Measurements from ENCODE around the gene TRPM2. TPM values are rescaled to one million over a fixed set of nuclear protein-coding genes. Genes with fewer than 3 reads are reported as not detected.

The TRPM2 gene
- total RNA-seq, 4 donors from 2014 or later = 0.29 to 3.1 (median 1.8) TPM

DNA sequence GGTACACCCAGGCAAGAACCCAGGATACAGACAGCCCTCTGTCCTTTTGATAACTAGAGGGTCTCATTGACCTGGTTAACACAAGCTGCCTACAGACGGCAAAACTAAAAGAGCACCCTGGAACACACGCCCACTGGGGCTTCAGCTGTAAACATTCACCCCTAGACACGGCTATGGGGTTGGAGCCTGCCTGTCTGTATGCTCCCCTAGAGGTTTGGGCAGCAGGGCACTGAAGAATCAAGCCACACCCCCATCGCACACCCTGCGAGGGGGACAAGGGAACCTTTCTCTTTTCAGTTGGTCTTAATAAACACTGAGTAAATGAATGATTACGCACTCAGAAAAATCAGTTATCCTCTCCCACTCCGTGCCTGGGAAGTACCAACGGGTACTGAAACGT, 137.4 kb downstream of the TRPM2 start:
- no peaks in the 10 kb centered on the region for H3K36me3 ChIP-seq
- no peaks in the 10 kb centered on the region for H3K27me3 ChIP-seq
- TF ChIP-seq, protein P1, sequence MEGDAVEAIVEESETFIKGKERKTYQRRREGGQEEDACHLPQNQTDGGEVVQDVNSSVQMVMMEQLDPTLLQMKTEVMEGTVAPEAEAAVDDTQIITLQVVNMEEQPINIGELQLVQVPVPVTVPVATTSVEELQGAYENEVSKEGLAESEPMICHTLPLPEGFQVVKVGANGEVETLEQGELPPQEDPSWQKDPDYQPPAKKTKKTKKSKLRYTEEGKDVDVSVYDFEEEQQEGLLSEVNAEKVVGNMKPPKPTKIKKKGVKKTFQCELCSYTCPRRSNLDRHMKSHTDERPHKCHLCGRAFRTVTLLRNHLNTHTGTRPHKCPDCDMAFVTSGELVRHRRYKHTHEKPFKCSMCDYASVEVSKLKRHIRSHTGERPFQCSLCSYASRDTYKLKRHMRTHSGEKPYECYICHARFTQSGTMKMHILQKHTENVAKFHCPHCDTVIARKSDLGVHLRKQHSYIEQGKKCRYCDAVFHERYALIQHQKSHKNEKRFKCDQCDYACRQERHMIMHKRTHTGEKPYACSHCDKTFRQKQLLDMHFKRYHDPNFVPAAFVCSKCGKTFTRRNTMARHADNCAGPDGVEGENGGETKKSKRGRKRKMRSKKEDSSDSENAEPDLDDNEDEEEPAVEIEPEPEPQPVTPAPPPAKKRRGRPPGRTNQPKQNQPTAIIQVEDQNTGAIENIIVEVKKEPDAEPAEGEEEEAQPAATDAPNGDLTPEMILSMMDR (IDR thresholded peaks at IDR 0.05) = no peak
- no peak for TF ChIP-seq POLR2A (IDR thresholded peaks at IDR 0.05)
- H3K9me3 ChIP-seq = no peaks in the 10 kb centered on the region
- H3K4me3 ChIP-seq = no peak overlapping the region
- H3K4me1 ChIP-seq = no peaks in the 10 kb centered on the region
- intact Hi-C loops (cut with DNase I; ENCODE audit: low total_unique reads) = no loop called here
- no peak overlapping the region for H3K27ac ChIP-seq
- DNase-seq = no peak

Small RNA genes lying within 50 kb of the gene (small RNA-seq; reads per million reads assigned to genes)
- not detected for gene RF00285

Other genes with a start within 250 kb of the TRPM2 start
- 1 to 10 TPM in 3 of 4 donors, not detected in 1; 5.2 to 9.1 (median 6.5) TPM for gene PWP2, start 246.2 kb upstream of the TRPM2 start, total RNA-seq
- gene GATD3, start 219.9 kb upstream of the TRPM2 start, total RNA-seq = 10 to 100 TPM in 1 of 4 donors, 1 to 10 TPM in 2, not detected in 1; 1.5 to 17.0 (median 6.2) TPM
- 1 to 10 TPM in 2 of 4 donors, under 1 TPM in 2; 0.51 to 5.1 (median 1.4) TPM for gene ICOSLG, start 112.7 kb upstream of the TRPM2 start, total RNA-seq
- gene DNMT3L, start 91.7 kb upstream of the TRPM2 start, total RNA-seq = not detected
- under 1 TPM in 1 of 4 donors, not detected in 3; 0.21 TPM for gene AIRE, start 67.7 kb upstream of the TRPM2 start, total RNA-seq
- 100 to 1,000 TPM in 1 of 4 donors, 10 to 100 TPM in 3; 36.5 to 144 (median 75.4) TPM for gene PFKL, start 53.6 kb upstream of the TRPM2 start, total RNA-seq
- gene CFAP410, start 14.2 kb upstream of the TRPM2 start, total RNA-seq = 10 to 100 TPM; 23.8 to 44.8 (median 26.0) TPM
- gene LRRC3, start 101.9 kb downstream of the TRPM2 start, total RNA-seq = 1 to 10 TPM in 2 of 4 donors, under 1 TPM in 1, not detected in 1; under 0.01 to 2.3 (median 2.3) TPM
- not detected for gene KRTAP10-1, start 186.6 kb downstream of the TRPM2 start, total RNA-seq
- not detected for gene KRTAP10-2, start 197.9 kb downstream of the TRPM2 start, total RNA-seq
- not detected for gene KRTAP10-3, start 205.2 kb downstream of the TRPM2 start, total RNA-seq
- gene KRTAP10-4, start 220.1 kb downstream of the TRPM2 start, total RNA-seq = not detected
- gene KRTAP10-5, start 227.0 kb downstream of the TRPM2 start, total RNA-seq = not detected
- not detected for gene KRTAP10-6, start 238.9 kb downstream of the TRPM2 start, total RNA-seq
- gene KRTAP10-7, start 247.0 kb downstream of the TRPM2 start, total RNA-seq = not detected